Measurements from ENCODE around the gene CCDC180. TPM values are rescaled to one million over a fixed set of nuclear protein-coding genes. Genes with fewer than 3 reads are reported as not detected.
A peak's percentile ranks its signal among the peaks of the same experiment; 100 is the strongest.

The CCDC180 gene
- polyA plus RNA-seq, 2 of the 4 experiments (the other 2 are of a cell fraction), result 1.7 to 2.4 TPM

DNA sequence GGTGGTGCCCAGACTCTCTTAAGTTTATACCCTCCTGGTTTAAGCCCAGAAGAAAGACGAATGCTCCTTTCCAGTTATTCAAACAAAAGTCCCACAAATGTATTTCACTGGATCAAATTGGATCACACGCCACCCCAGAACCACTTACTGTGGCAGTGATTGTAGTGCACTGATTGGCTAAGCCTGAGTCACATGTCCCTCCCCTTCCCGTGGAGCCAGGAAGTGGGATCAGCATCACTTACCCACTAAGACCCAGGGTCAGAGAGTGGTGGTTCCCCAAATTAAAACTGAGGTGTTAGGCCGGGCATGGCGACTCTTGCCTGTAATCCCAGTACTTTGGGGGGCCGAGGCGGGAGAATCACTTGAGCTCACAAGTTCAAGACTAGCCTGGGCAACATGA, 29.5 kb upstream of the CCDC180 start (continued):
- no peak for TF ChIP-seq GATA3 (IDR thresholded peaks at IDR 0.05; ENCODE audit: borderline replicate concordance)

DNA sequence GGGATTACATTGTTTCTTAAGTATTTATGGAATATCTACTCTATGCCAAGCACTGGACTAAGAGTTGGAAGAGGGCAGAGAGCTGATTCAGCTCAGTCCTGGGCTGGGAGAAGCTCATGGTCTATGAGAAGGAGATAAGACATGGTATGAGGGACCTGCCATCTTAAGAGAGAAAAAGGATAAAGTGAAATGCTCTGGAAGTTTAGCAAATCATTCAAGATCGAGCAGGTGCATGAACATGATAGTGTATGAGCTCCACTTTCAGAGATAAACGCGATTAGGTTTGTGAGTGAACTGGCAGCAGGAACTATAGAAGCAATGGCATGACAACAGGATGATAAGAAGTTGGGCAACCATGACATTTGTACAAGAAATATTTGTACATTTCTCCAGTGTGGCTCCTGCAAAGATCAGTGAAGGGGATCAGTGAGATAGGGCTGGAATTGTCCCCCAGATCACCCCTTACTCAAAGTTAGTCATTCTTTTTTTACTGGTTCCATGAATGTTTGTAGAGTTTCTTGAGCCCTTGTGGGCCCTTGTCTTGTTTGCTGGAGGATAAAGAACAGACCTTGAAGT, 26.6 kb upstream of the CCDC180 start:
- ChIA-PET POLR2A (no interaction called here), CTCF (no interaction called here)
- TF ChIP-seq, protein P1, sequence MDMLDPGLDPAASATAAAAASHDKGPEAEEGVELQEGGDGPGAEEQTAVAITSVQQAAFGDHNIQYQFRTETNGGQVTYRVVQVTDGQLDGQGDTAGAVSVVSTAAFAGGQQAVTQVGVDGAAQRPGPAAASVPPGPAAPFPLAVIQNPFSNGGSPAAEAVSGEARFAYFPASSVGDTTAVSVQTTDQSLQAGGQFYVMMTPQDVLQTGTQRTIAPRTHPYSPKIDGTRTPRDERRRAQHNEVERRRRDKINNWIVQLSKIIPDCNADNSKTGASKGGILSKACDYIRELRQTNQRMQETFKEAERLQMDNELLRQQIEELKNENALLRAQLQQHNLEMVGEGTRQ (IDR thresholded peaks at IDR 0.05), result no peak
- TF ChIP-seq HEYL (CRISPR knock-in tag; IDR thresholded peaks at IDR 0.05) (no peak), FOXS1 (CRISPR knock-in tag; IDR thresholded peaks at IDR 0.05) (no peak), HDAC2 (IDR thresholded peaks at IDR 0.05) (no peak), RAD21 (conservative IDR thresholded peaks at IDR 0.05 in 1 of 2, IDR thresholded peaks at IDR 0.05 in 1 of 2) (no peak), CBX2 (IDR thresholded peaks at IDR 0.05; ENCODE audit: borderline replicate concordance, low read depth) (no peak)
- Histone ChIP-seq H3K4me1 (no peaks in the 10 kb centered on the region), H3K9me3 (peaks cover 12% of the 10 kb centered on the region; the same call in 2 of the 3 replicates), H3K4me2 (no peak overlapping the region), H3K27ac (no peak overlapping the region), H3K4me3 (no peak overlapping the region)
- WGBS (ENCODE audit: missing lambda C conversion rate), result 60% methylated on average over 3 of the region's 3 CpGs
- DNase-seq (ENCODE audit: low read depth in 1 of 2, low spot score in 1 of 2) (no peak), ATAC-seq (no peak), FAIRE-seq (no peak)

GRCh38 chr9:97283768-97284167, 23.7 kb upstream of the CCDC180 start:
- Histone ChIP-seq H3K27ac (no peak overlapping the region), H3K4me1 (no peaks in the 10 kb centered on the region), H3K4me2 (no peak overlapping the region), H3K4me3 (no peak overlapping the region), H3K9me3 (peaks cover 16% of the 10 kb centered on the region; the same call in 2 of the 3 replicates)
- POLR2A ChIA-PET, result interaction anchor here (1.0 kb wide), 1 partner anchor 46 kb away, joined by 3 read pairs; no protein-coding TSS in a partner anchor
- ATAC-seq (no peak), FAIRE-seq (no peak), DNase-seq (ENCODE audit: low read depth in 1 of 2, low spot score in 1 of 2) (no peak)
- CTCF ChIA-PET, result no interaction called here
- no peak for TF ChIP-seq PHF8 (IDR thresholded peaks at IDR 0.05; ENCODE audit: borderline replicate concordance, low read depth)
- no peak for TF ChIP-seq KDM5A (IDR thresholded peaks at IDR 0.05)
- no peak for TF ChIP-seq BCL3 (IDR thresholded peaks at IDR 0.05)
- TF ChIP-seq ZSCAN20 (CRISPR knock-in tag; IDR thresholded peaks at IDR 0.05), result no peak
- no peak for TF ChIP-seq BHLHE40 (IDR thresholded peaks at IDR 0.05; ENCODE audit: low read depth, low read length)
- TF ChIP-seq RAD21 (conservative IDR thresholded peaks at IDR 0.05 in 1 of 2, IDR thresholded peaks at IDR 0.05 in 1 of 2), result no peak

DNA sequence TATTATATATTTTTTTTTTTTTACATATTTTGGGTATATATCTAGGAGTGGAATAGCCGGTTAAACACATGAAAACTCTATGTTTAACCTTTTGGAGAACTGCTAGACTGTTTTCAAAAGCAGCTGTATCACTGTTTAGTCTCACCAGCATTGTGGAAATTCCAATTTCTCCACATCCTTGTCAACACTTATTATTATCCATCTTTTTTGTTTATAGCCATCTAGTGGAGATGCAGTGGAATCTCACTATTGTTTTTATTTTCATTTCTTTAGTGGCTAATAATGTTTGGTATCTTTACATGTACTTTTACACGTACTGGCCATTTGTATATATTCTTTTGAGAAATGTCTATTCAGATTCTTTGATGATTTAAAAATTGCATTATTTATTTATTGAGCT, 22.7 kb upstream of the CCDC180 start:
- no peaks in the 10 kb centered on the region for H3K4me1 ChIP-seq
- ATAC-seq, result no peak
- FAIRE-seq, result no peak
- no peak for DNase-seq (ENCODE audit: low read depth in 1 of 2, low spot score in 1 of 2)
- no peak for TF ChIP-seq HOXB5 (CRISPR knock-in tag; IDR thresholded peaks at IDR 0.05)
- TF ChIP-seq ZFP36 (IDR thresholded peaks at IDR 0.05; ENCODE audit: borderline replicate concordance, partially characterized antibody), result peak; percentile 85
- WGBS (ENCODE audit: missing lambda C conversion rate), result 34% methylated on average over 2 of the region's 2 CpGs
- H3K9me3 ChIP-seq, result peaks cover 16% of the 10 kb centered on the region; the same call in 2 of the 3 replicates
- H3K4me3 ChIP-seq, result no peak overlapping the region
- no peak overlapping the region for H3K4me2 ChIP-seq
- CTCF ChIA-PET, result no interaction called here
- POLR2A ChIA-PET, result no interaction called here
- H3K27ac ChIP-seq, result no peak overlapping the region

DNA sequence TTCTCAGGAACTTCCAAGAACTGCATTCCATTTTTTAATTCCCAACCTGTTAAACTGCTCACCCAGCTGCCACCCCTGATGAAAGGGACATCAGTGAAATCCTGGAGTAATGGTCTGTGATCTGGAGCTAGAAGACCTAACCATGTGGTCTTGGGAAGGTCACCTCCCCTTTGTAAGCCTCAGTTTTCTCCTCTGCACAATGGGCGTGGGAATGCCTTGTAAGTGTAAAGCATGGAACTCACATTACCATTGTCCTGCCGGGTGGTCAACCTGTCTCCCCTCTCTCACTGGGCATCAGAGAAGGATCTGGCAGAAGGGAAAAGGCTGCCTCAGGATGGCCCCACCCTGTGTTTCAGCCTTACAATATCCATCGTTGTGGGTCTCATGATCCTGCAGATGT, 15.3 kb upstream of the CCDC180 start:
- Histone ChIP-seq H3K9me3 (no peaks in the 10 kb centered on the region), H3K4me2 (no peak overlapping the region), H3K4me1 (no peaks in the 10 kb centered on the region), H3K4me3 (no peak overlapping the region), H3K27ac (no peak overlapping the region)
- DNase-seq (ENCODE audit: low read depth in 1 of 2, low spot score in 1 of 2), result no peak
- FAIRE-seq, result no peak
- WGBS (ENCODE audit: missing lambda C conversion rate), result 88% methylated on average over 3 of the region's 3 CpGs
- POLR2A ChIA-PET, result no interaction called here
- ATAC-seq, result no peak
- CTCF ChIA-PET, result interaction anchor here (1.5 kb wide), 2 partner anchors 10 to 15 kb away, joined by 3 read pairs; no protein-coding TSS in a partner anchor
- TF ChIP-seq FOSB (CRISPR knock-in tag; IDR thresholded peaks at IDR 0.05) (no peak), RCOR1 (IDR thresholded peaks at IDR 0.05; ENCODE audit: low read depth, low read length) (no peak), KDM5A (IDR thresholded peaks at IDR 0.05) (no peak), ZC3H11A (IDR thresholded peaks at IDR 0.05) (no peak), E2F6 (IDR thresholded peaks at IDR 0.05; ENCODE audit: borderline replicate concordance, low read depth) (no peak), RAD21 (conservative IDR thresholded peaks at IDR 0.05 in 1 of 2, IDR thresholded peaks at IDR 0.05 in 1 of 2) (no peak), KDM1A (IDR thresholded peaks at IDR 0.05; ENCODE audit: low read depth) (no peak), CTCF (IDR thresholded peaks at IDR 0.05) (no peak), NFE2L2 (conservative IDR thresholded peaks at IDR 0.05; ENCODE audit: low read length) (no peak), ZFP36 (IDR thresholded peaks at IDR 0.05; ENCODE audit: borderline replicate concordance, partially characterized antibody) (no peak), HOXA7 (CRISPR knock-in tag; IDR thresholded peaks at IDR 0.05) (no peak), TP53 (CRISPR knock-in tag; IDR thresholded peaks at IDR 0.05) (no peak), PHF8 (IDR thresholded peaks at IDR 0.05; ENCODE audit: borderline replicate concordance, low read depth) (no peak), HEYL (CRISPR knock-in tag; IDR thresholded peaks at IDR 0.05) (no peak), ESRRA (IDR thresholded peaks at IDR 0.05; ENCODE audit: borderline replicate concordance, low read length) (no peak)

All from A549 (cell line).